B cell (primary cell): ENCODE results near the gene MYRFL.

Experiments used
- EZH2 ChIP-seq: IDR thresholded peaks from 2 replicates; pipeline ENCODE4 v1.6.1; 2012; ENCODE audit warnings: borderline replicate concordance, low read depth, mild to moderate bottlenecking, moderate library complexity, low read length; ENCODE audit not compliant: insufficient read depth, poor library complexity, severe bottlenecking
- TF ChIP-seq, protein P1 (sequence below): fragments of 200-600 bp; IDR thresholded peaks from one replicate; pipeline ENCODE4 v1.8.0; 2022; ENCODE audit warnings: antibody characterized with exemption, mild to moderate bottlenecking

- TF ChIP-seq, protein P1, sequence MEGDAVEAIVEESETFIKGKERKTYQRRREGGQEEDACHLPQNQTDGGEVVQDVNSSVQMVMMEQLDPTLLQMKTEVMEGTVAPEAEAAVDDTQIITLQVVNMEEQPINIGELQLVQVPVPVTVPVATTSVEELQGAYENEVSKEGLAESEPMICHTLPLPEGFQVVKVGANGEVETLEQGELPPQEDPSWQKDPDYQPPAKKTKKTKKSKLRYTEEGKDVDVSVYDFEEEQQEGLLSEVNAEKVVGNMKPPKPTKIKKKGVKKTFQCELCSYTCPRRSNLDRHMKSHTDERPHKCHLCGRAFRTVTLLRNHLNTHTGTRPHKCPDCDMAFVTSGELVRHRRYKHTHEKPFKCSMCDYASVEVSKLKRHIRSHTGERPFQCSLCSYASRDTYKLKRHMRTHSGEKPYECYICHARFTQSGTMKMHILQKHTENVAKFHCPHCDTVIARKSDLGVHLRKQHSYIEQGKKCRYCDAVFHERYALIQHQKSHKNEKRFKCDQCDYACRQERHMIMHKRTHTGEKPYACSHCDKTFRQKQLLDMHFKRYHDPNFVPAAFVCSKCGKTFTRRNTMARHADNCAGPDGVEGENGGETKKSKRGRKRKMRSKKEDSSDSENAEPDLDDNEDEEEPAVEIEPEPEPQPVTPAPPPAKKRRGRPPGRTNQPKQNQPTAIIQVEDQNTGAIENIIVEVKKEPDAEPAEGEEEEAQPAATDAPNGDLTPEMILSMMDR = no peak
- TF ChIP-seq EZH2 = no peak
Observed at GRCh38 chr12:69985656-69986055, 160.6 kb downstream of the MYRFL start.
